Endothelial cell of umbilical vein (primary cell): Measurements from ENCODE around the gene DNAI2. TPM values are rescaled to one million over a fixed set of nuclear protein-coding genes. Genes with fewer than 3 reads are reported as not detected.

Experiments
- BruUV-seq: library from RNA; stranded (reverse); fragments of 400-500 nt; replicated peaks from 2 replicates; lab custom pipeline; 2021; lab: Mats Ljungman, UMichigan
- CTCF ChIA-PET: fragments of 300-600, 350-600 bp; sonication (Branson Sonifier 250); formaldehyde crosslinking; loops from one replicate; lab custom pipeline; 2021; ENCODE audit warnings: antibody characterized with exemption, inconsistent platforms; lab: Charles Lee
- POLR2A ChIA-PET: fragments of 300-600, 350-600 bp; sonication (Branson Sonifier 250); formaldehyde crosslinking; loops from one replicate; lab custom pipeline; 2021; ENCODE audit warnings: antibody characterized with exemption, inconsistent platforms; lab: Charles Lee
- DNase-seq: peaks from one replicate; pipeline ENCODE4 v3.0.0-alpha.2; 2011; ENCODE audit warnings: low read depth, low spot score
- FAIRE-seq: peaks from 2 replicates; lab custom pipeline; 2011; peaks lifted over from hg19 to GRCh38; lab: Jason Lieb, UNC
- H2AFZ ChIP-seq: 2 replicates; pipeline ENCODE4 v1.6.0; 2012; ENCODE audit warnings: low read depth, low read length, control low read depth, inconsistent platforms
- H3K27ac ChIP-seq: 2 replicates; pipeline ENCODE4 v1.5.1; 2011; ENCODE audit warnings: low read depth, mild to moderate bottlenecking, control low read depth, low read length, moderate library complexity; ENCODE audit not compliant: insufficient read depth
- H3K27me3 ChIP-seq, 2 experiments: 2 replicates each; pipeline versions ENCODE4 v1.6.0 to v1.6.1; 2011; ENCODE audit warnings: low read length in 2 of 2, mixed read lengths in 1 of 2; ENCODE audit not compliant: control insufficient read depth in 2 of 2, insufficient read depth in 2 of 2
- H3K36me3 ChIP-seq, 2 experiments: 2 replicates in 1 of 2; 3 replicates in 1 of 2; pipeline ENCODE4 v1.5.1; 2011; ENCODE audit warnings: low read length in 2 of 2, mild to moderate bottlenecking in 1 of 2, moderate library complexity in 1 of 2; ENCODE audit not compliant: control insufficient read depth in 2 of 2, insufficient read depth in 2 of 2; ENCODE audit errors: extremely low read depth in 1 of 2
- H3K4me1 ChIP-seq: 3 replicates; pipeline ENCODE4 v1.5.1; 2011; ENCODE audit warnings: mild to moderate bottlenecking, low read length; ENCODE audit not compliant: control insufficient read depth, insufficient read depth; ENCODE audit errors: extremely low read depth
- H3K4me2 ChIP-seq: 2 replicates; pipeline ENCODE4 v1.6.1; 2011; ENCODE audit warnings: low read length, control low read depth, mixed read lengths; ENCODE audit not compliant: insufficient read depth
- H3K4me3 ChIP-seq, 3 experiments: fragments of 200-600 bp in 1 of 3; sonication (generic), shearing (Covaris generic) in 1 of 3; replicated peaks in 1 of 3; 2 replicates each; pipeline ENCODE4 v1.5.1; 2011 to 2016; ENCODE audit warnings: control low read depth in 3 of 3, low read length in 3 of 3, mild to moderate bottlenecking in 2 of 3, inconsistent platforms in 1 of 3, low read depth in 1 of 3, moderate library complexity in 1 of 3; ENCODE audit not compliant: insufficient read depth in 1 of 3
- H3K79me2 ChIP-seq: 2 replicates; pipeline ENCODE4 v1.6.0; 2012; ENCODE audit warnings: low read length, inconsistent platforms; ENCODE audit not compliant: control insufficient read depth, insufficient read depth
- H3K9ac ChIP-seq: replicated peaks from 2 replicates; pipeline ENCODE3; 2011; ENCODE audit warnings: low read length, control low read depth; ENCODE audit not compliant: insufficient read depth; ENCODE audit errors: extremely low read depth
- H3K9me1 ChIP-seq: replicated peaks from 3 replicates; pipeline ENCODE4 v1.6.0; 2011; ENCODE audit warnings: mild to moderate bottlenecking, low read length; ENCODE audit not compliant: control insufficient read depth, insufficient read depth; ENCODE audit errors: extremely low read depth
- H3K9me3 ChIP-seq: replicated peaks from 2 replicates; pipeline ENCODE4 v1.5.1; 2012; ENCODE audit warnings: low read length, inconsistent platforms; ENCODE audit not compliant: control insufficient read depth, insufficient read depth
- H4K20me1 ChIP-seq: replicated peaks from 2 replicates; pipeline ENCODE3; 2011; ENCODE audit warnings: mild to moderate bottlenecking, low read length; ENCODE audit not compliant: control insufficient read depth, insufficient read depth; ENCODE audit errors: extremely low read depth
- CTCF ChIP-seq, 2 donors: IDR thresholded peaks; 1 replicate in 1 of 2; 2 replicates in 1 of 2; pipeline ENCODE4 v1.5.1; 2011; ENCODE audit warnings: low read length in 2 of 2, mild to moderate bottlenecking in 2 of 2, moderate library complexity in 2 of 2, control low read depth in 1 of 2, inconsistent platforms in 1 of 2, low read depth in 1 of 2; ENCODE audit not compliant: insufficient read depth in 1 of 2; ENCODE audit errors: extremely low read depth in 1 of 2
- EZH2 ChIP-seq: IDR thresholded peaks from 2 replicates; pipeline ENCODE4 v1.6.1; 2012; ENCODE audit warnings: borderline replicate concordance, low read depth, mild to moderate bottlenecking, moderate library complexity, low read length, inconsistent platforms; ENCODE audit not compliant: severe bottlenecking
- FOS ChIP-seq: IDR thresholded peaks from 2 replicates; pipeline ENCODE4 v1.6.1; 2011; ENCODE audit warnings: mild to moderate bottlenecking, low read length, moderate library complexity, borderline replicate concordance; ENCODE audit not compliant: insufficient read depth
- GATA2 ChIP-seq: IDR thresholded peaks from 2 replicates; pipeline ENCODE4 v1.7.0; 2011; ENCODE audit warnings: low read depth, mild to moderate bottlenecking, moderate library complexity, mixed read lengths, low read length; ENCODE audit not compliant: insufficient read length, insufficient read depth
- JUN ChIP-seq: IDR thresholded peaks from 2 replicates; pipeline ENCODE4 v1.6.1; 2011; ENCODE audit warnings: borderline replicate concordance, low read depth; ENCODE audit not compliant: insufficient read length, insufficient read depth
- MAX ChIP-seq: IDR thresholded peaks from 2 replicates; pipeline ENCODE4 v1.6.1; 2011; ENCODE audit not compliant: insufficient read depth, insufficient read length
- MYC ChIP-seq: IDR thresholded peaks from one replicate; pipeline ENCODE4 v1.6.1; 2011; ENCODE audit warnings: mild to moderate bottlenecking, low read depth, low read length
- POLR2A ChIP-seq: IDR thresholded peaks from 2 replicates; pipeline ENCODE4 v1.6.1; 2012; ENCODE audit warnings: low read depth, mild to moderate bottlenecking, control low read depth, low read length
- POLR2AphosphoS5 ChIP-seq: IDR thresholded peaks from 2 replicates; pipeline ENCODE4 v1.6.1; 2012; ENCODE audit warnings: low read depth, mild to moderate bottlenecking, control low read depth, low read length, moderate library complexity; ENCODE audit not compliant: insufficient read depth
- dilution Hi-C: fragments of 300-500 bp; cut with MboI; formaldehyde crosslinking; loops from one replicate; pipeline ENCODE4 v1.15.0; 2019; ENCODE audit warnings: low sequenced_read_pairs; ENCODE audit not compliant: extremely low pct_ligation_motif_present
- intact Hi-C: fragments of 100-400 bp; cut with micrococcal nuclease; formaldehyde crosslinking; loops from one replicate; pipeline ENCODE4 v1.10.0; 2022
- polyA plus RNA-seq, 4 experiments: library from polyadenylated mRNA; depleted of rRNA in 3 of 4; stranded (reverse) in 3 of 4; unstranded in 1 of 4; fragments of >200 nt; gene quantifications; 2 replicates each; pipeline versions ENCODE4 v1.2.1 to v1.2.3, GENCODE V29; 2011 to 2012; ENCODE audit warnings: missing spikeins in 1 of 4
- total RNA-seq: library from RNA; stranded (reverse); gene quantifications from 2 replicates; pipeline ENCODE4 v1.2.3, GENCODE V29; 2021

DNAI2 gene
- total and polyA plus RNA-seq, 2 donors (not counting 3 experiments of a cell fraction or from before 2014, with no cell fraction given) = not detected

- Histone ChIP-seq H3K79me2 (no peaks in the 10 kb centered on the region), H3K27ac (no peak overlapping the region), H3K36me3 (no peaks in the 10 kb centered on the region), H3K4me3 (no peak overlapping the region), H3K27me3 (no peaks in the 10 kb centered on the region), H3K9me3 (no peaks in the 10 kb centered on the region), H3K4me1 (no peaks in the 10 kb centered on the region), H3K9ac (no peak overlapping the region), H4K20me1 (no peaks in the 10 kb centered on the region), H2AFZ (no peak overlapping the region), H3K9me1 (no peaks in the 10 kb centered on the region), H3K4me2 (no peak overlapping the region)
- CTCF ChIA-PET = interaction anchor here (1.1 kb wide), 1 partner anchor 12 kb away, joined by 3 read pairs; no protein-coding TSS in a partner anchor
- dilution Hi-C loops = no loop called here
- FAIRE-seq (no peak), DNase-seq (no peak)
- POLR2A ChIA-PET = no interaction called here
- intact Hi-C loops = no loop called here
- BruUV-seq = no TSS peak
- no peak for TF ChIP-seq MAX
- no peak for TF ChIP-seq POLR2A
- no peak for TF ChIP-seq POLR2AphosphoS5
- no peak for TF ChIP-seq JUN
- no peak for TF ChIP-seq CTCF (IDR thresholded peaks at IDR 0.05; ENCODE audit: extremely low read depth in 1 of 2, insufficient read depth in 1 of 2, low read depth in 1 of 2, low read length in 2 of 2)
- no peak for TF ChIP-seq GATA2
- TF ChIP-seq EZH2 = no peak
- TF ChIP-seq FOS = no peak
- TF ChIP-seq MYC = no peak
Measured at GRCh38 chr17:74224959-74225725, 48.9 kb upstream of the DNAI2 start.
